ENCODE data around the gene CHCHD4. TPM values are rescaled to one million over a fixed set of nuclear protein-coding genes. Genes with fewer than 3 reads are reported as not detected.
"Not testable (repeated sequence)": the region's sequence is repeated elsewhere in the genome, so short reads cannot be mapped to it uniquely, and the experiment has no call there.

Gene CHCHD4
- total RNA-seq, 1 donor from 2014 or later = 20.7 TPM

DNA sequence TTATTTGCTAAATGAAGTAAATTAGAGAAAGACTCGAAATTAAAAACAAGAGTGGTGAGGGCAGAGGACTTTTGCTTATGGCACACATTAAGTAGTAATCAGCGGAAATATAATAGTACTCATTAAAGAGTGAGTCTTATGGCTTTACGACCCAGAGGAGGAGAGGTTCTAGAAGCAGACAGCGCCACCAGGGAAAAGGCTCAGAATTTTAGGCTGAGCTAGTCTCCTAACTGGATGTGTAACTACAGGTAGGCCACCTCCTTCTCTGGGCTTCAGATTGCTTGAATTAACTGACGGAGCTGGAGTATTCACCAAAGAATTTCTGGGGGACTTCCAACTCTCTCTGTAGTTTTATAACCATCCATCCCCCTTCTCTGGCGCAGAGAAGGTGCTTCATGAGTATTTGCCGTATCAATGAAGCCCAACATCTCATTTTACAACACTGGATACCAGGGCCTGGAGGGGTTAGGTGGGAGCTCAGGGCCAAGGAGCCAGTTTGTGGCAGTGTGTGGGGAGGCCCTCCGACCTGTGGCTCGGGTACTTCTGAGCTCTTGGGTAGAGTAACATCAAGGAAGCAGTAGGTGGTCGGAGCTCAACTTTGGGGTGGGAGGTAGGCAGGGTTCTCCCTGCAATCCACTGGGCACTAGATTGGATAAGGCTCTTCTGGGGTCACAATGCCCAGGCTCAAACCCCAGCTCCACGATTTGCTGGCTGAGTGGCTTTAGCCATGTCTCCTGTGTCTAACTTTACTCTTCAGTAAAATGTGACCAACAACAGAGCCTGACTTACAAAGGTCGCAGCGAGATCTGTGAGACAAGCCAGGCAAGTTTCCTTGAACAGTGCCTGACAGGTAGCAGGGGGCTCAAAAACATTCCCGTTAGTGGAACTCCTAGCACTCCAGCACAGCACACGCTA, 1.1 kb downstream of the CHCHD4 start:
- no peak for DNase-seq (ENCODE audit: low read depth)
- peak overlapping the region; percentile 68 for H3K4me3 ChIP-seq (ENCODE audit: low read depth, low read length)
- H3K36me3 ChIP-seq (ENCODE audit: control insufficient read depth, insufficient read depth, low read length) = no peaks in the 10 kb centered on the region
- H3K27me3 ChIP-seq (ENCODE audit: control insufficient read depth, insufficient read depth, low read length) = no peaks in the 10 kb centered on the region
- TF ChIP-seq, protein P1, sequence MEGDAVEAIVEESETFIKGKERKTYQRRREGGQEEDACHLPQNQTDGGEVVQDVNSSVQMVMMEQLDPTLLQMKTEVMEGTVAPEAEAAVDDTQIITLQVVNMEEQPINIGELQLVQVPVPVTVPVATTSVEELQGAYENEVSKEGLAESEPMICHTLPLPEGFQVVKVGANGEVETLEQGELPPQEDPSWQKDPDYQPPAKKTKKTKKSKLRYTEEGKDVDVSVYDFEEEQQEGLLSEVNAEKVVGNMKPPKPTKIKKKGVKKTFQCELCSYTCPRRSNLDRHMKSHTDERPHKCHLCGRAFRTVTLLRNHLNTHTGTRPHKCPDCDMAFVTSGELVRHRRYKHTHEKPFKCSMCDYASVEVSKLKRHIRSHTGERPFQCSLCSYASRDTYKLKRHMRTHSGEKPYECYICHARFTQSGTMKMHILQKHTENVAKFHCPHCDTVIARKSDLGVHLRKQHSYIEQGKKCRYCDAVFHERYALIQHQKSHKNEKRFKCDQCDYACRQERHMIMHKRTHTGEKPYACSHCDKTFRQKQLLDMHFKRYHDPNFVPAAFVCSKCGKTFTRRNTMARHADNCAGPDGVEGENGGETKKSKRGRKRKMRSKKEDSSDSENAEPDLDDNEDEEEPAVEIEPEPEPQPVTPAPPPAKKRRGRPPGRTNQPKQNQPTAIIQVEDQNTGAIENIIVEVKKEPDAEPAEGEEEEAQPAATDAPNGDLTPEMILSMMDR (IDR thresholded peaks at IDR 0.05; ENCODE audit: insufficient read depth, low read length, poor library complexity, severe bottlenecking) = no peak

DNA sequence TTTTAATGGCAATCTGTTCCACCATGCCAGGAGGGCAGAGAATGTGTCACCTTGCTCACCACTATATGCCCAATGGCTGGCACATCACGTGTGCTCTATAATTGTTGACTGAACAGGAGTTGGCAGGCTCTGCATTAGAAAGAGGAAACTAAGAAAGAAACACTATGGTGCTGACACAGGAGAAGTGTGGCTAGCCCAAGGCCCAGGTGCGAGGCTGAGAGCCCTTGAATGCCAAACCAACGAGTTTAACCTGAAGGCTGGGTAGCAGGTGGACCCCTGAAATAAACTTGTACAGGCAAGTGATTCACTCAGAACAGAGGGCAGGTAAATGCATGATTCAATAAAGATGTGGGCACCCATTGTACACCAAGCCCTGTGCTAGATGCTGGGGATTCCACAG, 2.4 kb downstream of the CHCHD4 start:
- Histone ChIP-seq H3K36me3 (ENCODE audit: control insufficient read depth, insufficient read depth, low read length) (no peaks in the 10 kb centered on the region), H3K27me3 (ENCODE audit: control insufficient read depth, insufficient read depth, low read length) (no peaks in the 10 kb centered on the region), H3K4me3 (ENCODE audit: low read depth, low read length) (no peak overlapping the region)
- TF ChIP-seq, protein P1 (IDR thresholded peaks at IDR 0.05; ENCODE audit: insufficient read depth, low read length, poor library complexity, severe bottlenecking) = no peak
- no peak for DNase-seq (ENCODE audit: low read depth)

DNA sequence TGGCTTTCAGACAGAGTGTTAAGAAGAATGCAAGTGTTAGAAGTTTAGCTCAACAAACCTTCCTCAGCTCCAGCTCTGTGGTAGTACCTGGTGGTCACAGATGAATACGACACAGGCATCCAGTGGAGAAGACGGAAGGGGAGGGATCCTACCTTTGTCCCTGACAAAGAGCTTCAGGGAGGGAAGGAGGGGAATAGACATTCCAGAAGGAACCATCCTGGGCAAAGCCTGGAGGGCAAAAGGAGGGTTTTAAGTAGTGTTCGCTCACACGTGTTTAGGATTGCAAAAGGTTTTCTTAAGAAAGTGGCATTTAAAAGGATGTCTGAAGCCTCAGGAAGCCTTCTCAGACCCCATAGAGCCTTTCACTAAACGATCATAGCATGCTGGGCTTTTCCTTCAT, 2.8 kb downstream of the CHCHD4 start:
- TF ChIP-seq, protein P1 (IDR thresholded peaks at IDR 0.05; ENCODE audit: insufficient read depth, low read length, poor library complexity, severe bottlenecking) = no peak
- no peaks in the 10 kb centered on the region for H3K27me3 ChIP-seq (ENCODE audit: control insufficient read depth, insufficient read depth, low read length)
- no peak overlapping the region for H3K4me3 ChIP-seq (ENCODE audit: low read depth, low read length)
- H3K36me3 ChIP-seq (ENCODE audit: control insufficient read depth, insufficient read depth, low read length) = no peaks in the 10 kb centered on the region
- no peak for DNase-seq (ENCODE audit: low read depth)

DNA sequence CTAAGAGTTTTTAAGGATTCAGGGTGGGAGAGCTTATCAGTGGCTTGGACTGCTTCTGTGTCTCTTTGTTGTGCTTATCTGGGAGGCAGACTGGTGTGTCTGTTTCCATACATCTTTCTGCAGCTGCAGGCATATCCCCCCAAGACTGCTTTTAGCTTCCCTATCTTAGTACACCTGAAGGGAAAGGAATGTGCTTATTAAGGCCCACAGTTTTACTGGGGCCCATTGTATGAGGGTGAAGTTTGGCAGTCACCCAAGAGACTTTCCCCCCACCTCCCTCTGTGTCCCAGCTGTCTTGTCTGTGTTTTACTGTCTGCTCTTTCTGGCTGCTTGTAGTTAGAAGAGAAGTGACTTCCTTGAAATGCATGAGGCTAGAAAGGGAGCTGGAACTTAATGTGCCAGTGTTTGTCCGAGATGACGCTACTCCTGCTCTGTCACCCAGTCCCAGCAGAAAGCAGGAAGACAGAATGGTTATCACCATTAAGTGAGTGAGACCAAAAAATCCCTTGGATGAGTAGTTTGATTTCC, 3.7 kb downstream of the CHCHD4 start:
- H3K27me3 ChIP-seq (ENCODE audit: control insufficient read depth, insufficient read depth, low read length); DNase-seq (ENCODE audit: low read depth); H3K4me3 ChIP-seq (ENCODE audit: low read depth, low read length); H3K36me3 ChIP-seq (ENCODE audit: control insufficient read depth, insufficient read depth, low read length): not testable (repeated sequence)

DNA sequence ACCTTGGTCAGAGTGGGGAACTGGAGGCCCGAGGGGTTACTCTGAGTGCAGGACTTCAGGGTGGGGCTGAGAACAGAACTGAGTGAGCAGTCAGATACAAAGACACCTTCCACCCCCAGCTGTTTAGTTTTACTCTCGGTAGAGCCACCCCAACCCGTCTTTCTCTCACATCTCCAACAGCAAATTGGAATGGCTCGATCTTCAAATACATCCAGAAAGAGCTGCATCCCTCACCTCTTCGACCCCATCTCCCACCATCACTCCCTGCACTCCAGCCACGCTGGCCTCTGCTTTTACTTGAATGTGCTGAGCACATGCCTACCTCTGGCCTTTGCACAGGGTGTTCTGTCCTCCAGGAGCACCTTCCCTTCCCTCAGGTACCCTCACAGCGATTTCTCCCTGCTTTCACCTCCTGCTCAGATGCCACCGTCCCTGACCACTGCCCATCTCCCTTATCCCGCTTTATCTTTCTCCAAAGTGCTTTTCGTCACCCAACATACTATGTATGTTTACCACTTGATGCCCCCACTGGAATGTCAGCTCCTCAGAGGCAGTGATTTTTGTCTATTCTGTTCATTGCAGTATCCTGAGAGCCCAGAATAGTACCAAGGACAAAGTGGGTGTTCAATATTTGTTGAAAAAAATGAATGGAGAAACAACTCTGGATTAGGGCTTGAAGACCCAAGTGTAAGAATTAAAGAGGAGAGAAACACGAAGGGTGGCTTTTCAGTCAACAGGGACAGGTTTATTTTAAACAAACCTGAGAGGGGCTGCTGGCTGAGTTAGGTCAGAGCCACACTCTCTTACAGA, 4.4 kb downstream of the CHCHD4 start:
- TF ChIP-seq, protein P1 (IDR thresholded peaks at IDR 0.05; ENCODE audit: insufficient read depth, low read length, poor library complexity, severe bottlenecking) = no peak
- Histone ChIP-seq H3K36me3 (ENCODE audit: control insufficient read depth, insufficient read depth, low read length) (no peaks in the 10 kb centered on the region), H3K27me3 (ENCODE audit: control insufficient read depth, insufficient read depth, low read length) (no peaks in the 10 kb centered on the region), H3K4me3 (ENCODE audit: low read depth, low read length) (no peak overlapping the region)
- DNase-seq (ENCODE audit: low read depth) = no peak

DNA sequence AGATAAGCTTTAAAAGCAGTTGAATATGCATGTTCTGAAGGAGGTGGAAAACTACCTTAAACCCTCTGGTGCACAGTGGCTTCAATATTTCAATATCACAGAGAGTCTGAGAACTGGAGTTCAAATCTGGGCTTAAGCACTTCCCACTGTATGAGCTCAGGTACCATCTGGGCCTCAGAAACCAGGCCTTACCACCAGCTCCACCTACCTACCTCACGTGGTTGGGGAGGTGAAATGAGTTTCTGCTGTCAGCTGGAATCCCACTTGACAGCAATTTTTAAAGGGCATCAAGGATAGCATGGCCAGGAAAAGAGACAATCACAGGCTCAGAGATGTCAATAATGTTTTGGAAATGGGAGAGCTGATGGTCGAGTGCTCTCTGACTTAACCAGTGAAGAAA, 5.0 kb downstream of the CHCHD4 start:
- Histone ChIP-seq H3K36me3 (ENCODE audit: control insufficient read depth, insufficient read depth, low read length) (no peaks in the 10 kb centered on the region), H3K4me3 (ENCODE audit: low read depth, low read length) (no peak overlapping the region), H3K27me3 (ENCODE audit: control insufficient read depth, insufficient read depth, low read length) (no peaks in the 10 kb centered on the region)
- TF ChIP-seq, protein P1 (IDR thresholded peaks at IDR 0.05; ENCODE audit: insufficient read depth, low read length, poor library complexity, severe bottlenecking) = no peak
- no peak for DNase-seq (ENCODE audit: low read depth)

All from kidney epithelial cell (primary cell).